SK-N-SH treated with all-trans-retinoic acid at 6 μM for 48 hours (cell line): Measurements from ENCODE around the gene SERPINB12.

ENCODE experiments used
- ATAC-seq: fragments of 200-7000 bp; cut with Tn5 transposase; 3 replicates; pipeline ENCODE4 v1.9.1; 2020; ENCODE audit warnings: mild to moderate bottlenecking, moderate library complexity
- ARNTL ChIP-seq: fragments of 450-650 bp; formaldehyde crosslinking; IDR thresholded peaks from 2 replicates; pipeline ENCODE4 v1.5.0; 2020; ENCODE audit warnings: low read depth, mild to moderate bottlenecking, moderate library complexity, borderline replicate concordance
- BACH2 ChIP-seq: fragments of 250-450 bp; sonication (Bioruptor Pico); IDR thresholded peaks from 2 replicates; pipeline ENCODE4 v1.9.0; 2021; ENCODE audit warnings: mild to moderate bottlenecking, borderline replicate concordance
- CREB5 ChIP-seq: fragments of 250-450 bp; sonication (Bioruptor Pico); IDR thresholded peaks from 2 replicates; pipeline ENCODE4 v1.5.1; 2020; ENCODE audit warnings: low read depth, mild to moderate bottlenecking, moderate library complexity
- CSDC2 ChIP-seq: fragments of 250-450 bp; sonication (Bioruptor Pico); IDR thresholded peaks from 2 replicates; pipeline ENCODE4 v1.5.0; 2020; ENCODE audit warnings: mild to moderate bottlenecking, moderate library complexity
- ESRRG ChIP-seq: fragments of 250-450 bp; sonication (Bioruptor Pico); IDR thresholded peaks from 2 replicates; pipeline ENCODE4 v1.6.1; 2021; ENCODE audit warnings: mild to moderate bottlenecking
- GLIS3 ChIP-seq: fragments of 250-450 bp; sonication (Bioruptor Pico); IDR thresholded peaks from 2 replicates; pipeline ENCODE4 v1.5.0; 2020; ENCODE audit warnings: mild to moderate bottlenecking, moderate library complexity
- ISL1 ChIP-seq: fragments of 250-450 bp; sonication (Bioruptor Pico); IDR thresholded peaks from 2 replicates; pipeline ENCODE4 v2.1.2; 2022; ENCODE audit warnings: mild to moderate bottlenecking, moderate library complexity
- OSR1 ChIP-seq: fragments of 250-450 bp; sonication (Bioruptor Pico); IDR thresholded peaks from 2 replicates; pipeline ENCODE4 v1.8.0; 2022; ENCODE audit warnings: moderate library complexity, mild to moderate bottlenecking, inconsistent platforms
- PATZ1 ChIP-seq: fragments of 250-450 bp; sonication (Bioruptor Pico); IDR thresholded peaks from 2 replicates; pipeline ENCODE4 v1.8.0; 2020; ENCODE audit warnings: mild to moderate bottlenecking, moderate library complexity, borderline replicate concordance
- POU6F1 ChIP-seq: fragments of 250-450 bp; sonication (Bioruptor Pico); IDR thresholded peaks from 2 replicates; pipeline ENCODE4 v1.8.0; 2021; ENCODE audit warnings: low read depth, mild to moderate bottlenecking, moderate library complexity, borderline replicate concordance
- PPARA ChIP-seq: fragments of 250-450 bp; sonication (Bioruptor Pico); IDR thresholded peaks from 2 replicates; pipeline ENCODE4 v1.5.0; 2020; ENCODE audit warnings: mild to moderate bottlenecking, borderline replicate concordance
- RARB ChIP-seq: fragments of 250-450 bp; sonication (Bioruptor Pico); IDR thresholded peaks from 2 replicates; pipeline ENCODE4 v1.8.0; 2021; ENCODE audit warnings: mild to moderate bottlenecking, moderate library complexity
- SNAI2 ChIP-seq: fragments of 250-450 bp; sonication (Bioruptor Pico); IDR thresholded peaks from 2 replicates; pipeline ENCODE4 v1.5.0; 2020; ENCODE audit warnings: mild to moderate bottlenecking, moderate library complexity
- TCF4 ChIP-seq: fragments of 250-450 bp; sonication (Bioruptor Pico); IDR thresholded peaks from 2 replicates; pipeline ENCODE4 v1.8.0; 2021; ENCODE audit warnings: mild to moderate bottlenecking, moderate library complexity, borderline replicate concordance
- TOX ChIP-seq: fragments of 250-450 bp; sonication (Bioruptor Pico); IDR thresholded peaks from 2 replicates; pipeline ENCODE4 v1.8.0; 2021; ENCODE audit warnings: mild to moderate bottlenecking, moderate library complexity, borderline replicate concordance
- ZC3H10 ChIP-seq: fragments of 250-450 bp; sonication (Bioruptor Pico); IDR thresholded peaks from 2 replicates; pipeline ENCODE4 v1.5.1; 2021; ENCODE audit warnings: mild to moderate bottlenecking, moderate library complexity
- ZFP3 ChIP-seq: fragments of 250-450 bp; sonication (Bioruptor Pico); IDR thresholded peaks from 2 replicates; pipeline ENCODE4 v1.5.0; 2020; ENCODE audit warnings: mild to moderate bottlenecking, moderate library complexity
- ZFP30 ChIP-seq: fragments of 450-650 bp; formaldehyde crosslinking; IDR thresholded peaks from 2 replicates; pipeline ENCODE4 v1.5.0; 2022; ENCODE audit warnings: mild to moderate bottlenecking, moderate library complexity
- ZNF565 ChIP-seq: fragments of 450-650 bp; formaldehyde crosslinking; conservative IDR thresholded peaks from 2 replicates; pipeline ENCODE4 v1.5.0; 2020; ENCODE audit warnings: low read depth, mild to moderate bottlenecking, moderate library complexity
- ZNF70 ChIP-seq: fragments of 450-650 bp; formaldehyde crosslinking; IDR thresholded peaks from 2 replicates; pipeline ENCODE4 v1.5.0; 2020; ENCODE audit warnings: mild to moderate bottlenecking, moderate library complexity
- ZNF8 ChIP-seq: fragments of 450-650 bp; formaldehyde crosslinking; IDR thresholded peaks from 2 replicates; pipeline ENCODE4 v1.5.0; 2020; ENCODE audit warnings: mild to moderate bottlenecking, moderate library complexity
- TF ChIP-seq, protein P1 (sequence below): fragments of 250-450 bp; sonication (Bioruptor Pico); IDR thresholded peaks from 2 replicates; pipeline ENCODE4 v1.5.0; 2020; ENCODE audit warnings: mild to moderate bottlenecking, moderate library complexity

SERPINB12 gene

GRCh38 chr18:63534615-63535014, 7.6 kb upstream of the SERPINB12 start:
- no peak for TF ChIP-seq ZC3H10
- TF ChIP-seq PPARA (CRISPR knock-in tag), result no peak
- TF ChIP-seq TCF4 (CRISPR knock-in tag), result no peak
- TF ChIP-seq RARB (CRISPR knock-in tag), result no peak
- no peak for TF ChIP-seq ZFP3
- no peak for TF ChIP-seq ZNF8 (CRISPR knock-in tag)
- TF ChIP-seq CREB5, result no peak
- TF ChIP-seq, protein P1, sequence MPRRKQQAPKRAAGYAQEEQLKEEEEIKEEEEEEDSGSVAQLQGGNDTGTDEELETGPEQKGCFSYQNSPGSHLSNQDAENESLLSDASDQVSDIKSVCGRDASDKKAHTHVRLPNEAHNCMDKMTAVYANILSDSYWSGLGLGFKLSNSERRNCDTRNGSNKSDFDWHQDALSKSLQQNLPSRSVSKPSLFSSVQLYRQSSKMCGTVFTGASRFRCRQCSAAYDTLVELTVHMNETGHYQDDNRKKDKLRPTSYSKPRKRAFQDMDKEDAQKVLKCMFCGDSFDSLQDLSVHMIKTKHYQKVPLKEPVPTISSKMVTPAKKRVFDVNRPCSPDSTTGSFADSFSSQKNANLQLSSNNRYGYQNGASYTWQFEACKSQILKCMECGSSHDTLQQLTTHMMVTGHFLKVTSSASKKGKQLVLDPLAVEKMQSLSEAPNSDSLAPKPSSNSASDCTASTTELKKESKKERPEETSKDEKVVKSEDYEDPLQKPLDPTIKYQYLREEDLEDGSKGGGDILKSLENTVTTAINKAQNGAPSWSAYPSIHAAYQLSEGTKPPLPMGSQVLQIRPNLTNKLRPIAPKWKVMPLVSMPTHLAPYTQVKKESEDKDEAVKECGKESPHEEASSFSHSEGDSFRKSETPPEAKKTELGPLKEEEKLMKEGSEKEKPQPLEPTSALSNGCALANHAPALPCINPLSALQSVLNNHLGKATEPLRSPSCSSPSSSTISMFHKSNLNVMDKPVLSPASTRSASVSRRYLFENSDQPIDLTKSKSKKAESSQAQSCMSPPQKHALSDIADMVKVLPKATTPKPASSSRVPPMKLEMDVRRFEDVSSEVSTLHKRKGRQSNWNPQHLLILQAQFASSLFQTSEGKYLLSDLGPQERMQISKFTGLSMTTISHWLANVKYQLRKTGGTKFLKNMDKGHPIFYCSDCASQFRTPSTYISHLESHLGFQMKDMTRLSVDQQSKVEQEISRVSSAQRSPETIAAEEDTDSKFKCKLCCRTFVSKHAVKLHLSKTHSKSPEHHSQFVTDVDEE (CRISPR knock-in tag), result no peak
- TF ChIP-seq GLIS3 (CRISPR knock-in tag), result no peak
- no peak for TF ChIP-seq SNAI2
- TF ChIP-seq CSDC2, result no peak
- TF ChIP-seq ZFP30 (CRISPR knock-in tag), result no peak
- TF ChIP-seq ZNF565, result no peak
- TF ChIP-seq ESRRG (CRISPR knock-in tag), result no peak
- no peak for TF ChIP-seq TOX (CRISPR knock-in tag)
- no peak for TF ChIP-seq POU6F1 (CRISPR knock-in tag)
- no peak for TF ChIP-seq ZNF70 (CRISPR knock-in tag)
- no peak for TF ChIP-seq OSR1
- TF ChIP-seq ARNTL (CRISPR knock-in tag), result no peak
- no peak for ATAC-seq

GRCh38 chr18:63539904-63540510, 2.2 kb upstream of the SERPINB12 start:
- TF ChIP-seq ZNF565 (no peak), RARB (CRISPR knock-in tag) (no peak), PATZ1 (CRISPR knock-in tag) (no peak), ARNTL (CRISPR knock-in tag) (no peak), BACH2 (CRISPR knock-in tag) (no peak), POU6F1 (CRISPR knock-in tag) (no peak), SNAI2 (no peak), CREB5 (no peak), ZFP30 (CRISPR knock-in tag) (no peak), ZNF70 (CRISPR knock-in tag) (no peak), ISL1 (CRISPR knock-in tag) (no peak), TCF4 (CRISPR knock-in tag) (no peak), TOX (CRISPR knock-in tag) (no peak)
- TF ChIP-seq, protein P1 (CRISPR knock-in tag), result no peak
- peak; percentile 47; the same call in 2 of the 3 replicates for ATAC-seq
